HepG2 (cell line): ENCODE measurements around the gene ACCSL. TPM values are rescaled to one million over a fixed set of nuclear protein-coding genes. Genes with fewer than 3 reads are reported as not detected.

Experiments used
- ATAC-seq: fragments of 200-7000 bp; cut with Tn5 transposase; 3 replicates; pipeline ENCODE4 v1.9.1; 2020; ENCODE audit warnings: mild to moderate bottlenecking, moderate library complexity
- BruUV-seq: library from RNA; stranded (reverse); fragments of 400-500 nt; replicated peaks from 2 replicates; lab custom pipeline; 2021; lab: Mats Ljungman, UMichigan
- CTCF ChIA-PET: fragments of 300-600 bp; formaldehyde crosslinking; extraction: SDS; loops from one replicate; lab custom pipeline; 2021; ENCODE audit warnings: low total read pairs, inconsistent platforms, low intra/inter-chr PET ratio; lab: Yijun Ruan, JAX
- POLR2A ChIA-PET: fragments of 350-600 bp; sonication (Branson Sonifier 250); formaldehyde crosslinking; loops from one replicate; lab custom pipeline; 2020; ENCODE audit warnings: antibody characterized with exemption, inconsistent platforms; lab: Yijun Ruan, JAX
- DNase-seq: peaks from one replicate; pipeline ENCODE4 v3.0.0-alpha.2; 2015; ENCODE audit warnings: low spot score
- FAIRE-seq: peaks from 3 replicates; lab custom pipeline; 2011; peaks lifted over from hg19 to GRCh38; lab: Jason Lieb, UNC
- H2AFZ ChIP-seq: one replicate; pipeline ENCODE4 v1.6.1; 2011; ENCODE audit warnings: low read length, inconsistent platforms
- H3K27ac ChIP-seq: fragments of 300-600 bp; 3 replicates; pipeline ENCODE4 v1.8.0; 2011; ENCODE audit warnings: mixed run types, mild to moderate bottlenecking, mixed read lengths, low read length, inconsistent platforms; ENCODE audit not compliant: insufficient read depth; ENCODE audit errors: extremely low read length
- H3K27me3 ChIP-seq, 2 experiments: fragments of 200-600 bp in 1 of 2; 2 replicates in 1 of 2; 3 replicates in 1 of 2; pipeline versions ENCODE4 v1.6.0 to v1.8.0; 2011; ENCODE audit warnings: low read length in 2 of 2, mild to moderate bottlenecking in 2 of 2, moderate library complexity in 2 of 2, inconsistent platforms in 1 of 2; ENCODE audit not compliant: insufficient read depth in 2 of 2, control insufficient read depth in 1 of 2
- H3K36me3 ChIP-seq, 2 experiments: fragments of 200-600 bp in 1 of 2; replicated peaks in 1 of 2; 2 replicates in 1 of 2; 3 replicates in 1 of 2; pipeline versions ENCODE4 v1.5.1 to v1.8.0; 2011; ENCODE audit warnings: low read length in 2 of 2, inconsistent platforms in 1 of 2; ENCODE audit not compliant: insufficient read depth in 2 of 2, control insufficient read depth in 1 of 2
- H3K4me1 ChIP-seq: 2 replicates; pipeline ENCODE4 v1.5.1; 2012; ENCODE audit warnings: low read length, inconsistent platforms; ENCODE audit not compliant: insufficient read depth
- H3K4me2 ChIP-seq: 2 replicates; pipeline ENCODE4 v1.6.0; 2011; ENCODE audit warnings: low read depth, low read length, inconsistent platforms
- H3K4me3 ChIP-seq, 3 experiments: fragments of 200-600 bp in 1 of 3; sonication (generic), shearing (Covaris generic) in 1 of 3; replicated peaks in 1 of 3; 2 replicates each; pipeline ENCODE4 v1.5.1; 2011 to 2016; ENCODE audit warnings: low read length in 3 of 3, inconsistent platforms in 2 of 3, low read depth in 2 of 3, mild to moderate bottlenecking in 2 of 3, control low read depth in 1 of 3, mixed read lengths in 1 of 3; ENCODE audit not compliant: insufficient read depth in 1 of 3
- H3K79me2 ChIP-seq: one replicate; pipeline ENCODE4 v1.6.1; 2011; ENCODE audit warnings: low read length, inconsistent platforms; ENCODE audit not compliant: insufficient read depth
- H3K9ac ChIP-seq: 2 replicates; pipeline ENCODE4 v1.6.0; 2011; ENCODE audit warnings: mild to moderate bottlenecking, low read depth, low read length, inconsistent platforms; ENCODE audit not compliant: insufficient read depth
- H3K9me3 ChIP-seq: 2 replicates; pipeline ENCODE4 v1.5.1; 2012; ENCODE audit warnings: mild to moderate bottlenecking, low read length
- H4K20me1 ChIP-seq: 2 replicates; pipeline ENCODE4 v1.6.0; 2011; ENCODE audit warnings: inconsistent platforms, mild to moderate bottlenecking, low read length, moderate library complexity; ENCODE audit not compliant: insufficient read depth
- CREM ChIP-seq, 2 experiments: sonication (generic) in 1 of 2; formaldehyde crosslinking in 1 of 2; IDR thresholded peaks; 2 replicates each; pipeline versions ENCODE4 v1.4.0 to v1.6.1; 2016 to 2020; ENCODE audit warnings: antibody characterized with exemption in 1 of 2, mild to moderate bottlenecking in 1 of 2, missing genetic modification reagents in 1 of 2
- NCOA1 ChIP-seq: sonication (generic); formaldehyde crosslinking; IDR thresholded peaks from 2 replicates; pipeline ENCODE4 v1.9.0; 2021; ENCODE audit warnings: missing genetic modification reagents
- POLR2AphosphoS5 ChIP-seq: IDR thresholded peaks from 2 replicates; pipeline ENCODE4 v1.6.1; 2012; ENCODE audit warnings: low read depth, low read length
- RFX3 ChIP-seq: IDR thresholded peaks from 2 replicates; pipeline ENCODE4 v1.6.1; 2016; ENCODE audit warnings: missing biosample characterization, missing genetic modification reagents
- SIN3A ChIP-seq: IDR thresholded peaks from 2 replicates; pipeline ENCODE4 v1.6.1; 2011; ENCODE audit warnings: low read depth, mild to moderate bottlenecking, control low read depth, low read length, borderline replicate concordance
- YY1 ChIP-seq: IDR thresholded peaks from 2 replicates; pipeline ENCODE4 v1.6.1; 2011; ENCODE audit warnings: low read length, low read depth, moderate library complexity, mild to moderate bottlenecking; ENCODE audit not compliant: insufficient read depth, insufficient replicate concordance
- ZMYM3 ChIP-seq: sonication (generic); formaldehyde crosslinking; IDR thresholded peaks from 2 replicates; pipeline ENCODE4 v1.5.1; 2020; ENCODE audit warnings: mild to moderate bottlenecking, missing genetic modification reagents
- ZMYM4 ChIP-seq: sonication (generic); formaldehyde crosslinking; IDR thresholded peaks from 2 replicates; pipeline ENCODE4 v1.8.1; 2023; ENCODE audit warnings: mild to moderate bottlenecking, missing genetic modification reagents
- ZNF296 ChIP-seq: sonication (generic); formaldehyde crosslinking; conservative IDR thresholded peaks from 2 replicates; pipeline ENCODE4 v1.5.0; 2020; ENCODE audit warnings: mild to moderate bottlenecking, missing genetic modification reagents
- ZNF44 ChIP-seq: sonication (generic); formaldehyde crosslinking; IDR thresholded peaks from 2 replicates; pipeline ENCODE4 v1.5.1; 2020; ENCODE audit warnings: mild to moderate bottlenecking, missing genetic modification reagents
- ZNF557 ChIP-seq: sonication (generic); formaldehyde crosslinking; IDR thresholded peaks from 2 replicates; pipeline ENCODE4 v1.4.0; 2020; ENCODE audit warnings: missing genetic modification reagents
- in situ Hi-C: cut with HindIII; loops from 2 replicates; pipeline ENCODE4 v1.10.0; 2017; ENCODE audit warnings: low pct_unique_long_range_greater_than_20kb; ENCODE audit not compliant: extremely low pct_ligation_motif_present
- intact Hi-C: fragments of 100-400 bp; cut with micrococcal nuclease; formaldehyde crosslinking; loops from one replicate; pipeline ENCODE4 v1.10.0; 2022; ENCODE audit not compliant: unreplicated experiment
- polyA plus RNA-seq, 8 experiments: library from polyadenylated mRNA; depleted of rRNA in 3 of 8; stranded (reverse) in 7 of 8; unstranded in 1 of 8; fragments of >200 nt; fragmentation: Illumina TruSeq in 4 of 8; extraction: Trizol in 4 of 8; gene quantifications; 2 replicates each; pipeline versions ENCODE4 v1.2.1 to v1.2.3, GENCODE V29; 2011 to 2016; ENCODE audit warnings: low read depth in 4 of 8, missing spikeins in 1 of 8, mixed read lengths in 1 of 8; ENCODE audit not compliant: insufficient read depth in 1 of 8
- total RNA-seq, 5 experiments: library from RNA; depleted of rRNA; stranded (reverse); fragments of >200 nt; fragmentation: Illumina TruSeq; extraction: Trizol; gene quantifications; 2 replicates each; pipeline ENCODE4 v1.2.3, GENCODE V29; 2016; ENCODE audit warnings: low read depth in 1 of 5
- TF ChIP-seq, protein P1 (sequence below): IDR thresholded peaks from 2 replicates; pipeline ENCODE4 v1.6.1; 2016; ENCODE audit warnings: low read depth
- TF ChIP-seq, protein P2 (sequence below): IDR thresholded peaks from 2 replicates; pipeline ENCODE4 v1.6.1; 2012; ENCODE audit warnings: low read length, improper control_type of control experiment
- TF ChIP-seq, protein P3 (sequence below): sonication (generic); formaldehyde crosslinking; IDR thresholded peaks from 2 replicates; pipeline ENCODE4 v1.4.0; 2020; ENCODE audit warnings: missing genetic modification reagents, borderline replicate concordance

The ACCSL gene
- total and polyA plus RNA-seq, 2 of the 13 experiments (the other 11 are each of a cell fraction or from before 2014, with no cell fraction given), result not detected

DNA sequence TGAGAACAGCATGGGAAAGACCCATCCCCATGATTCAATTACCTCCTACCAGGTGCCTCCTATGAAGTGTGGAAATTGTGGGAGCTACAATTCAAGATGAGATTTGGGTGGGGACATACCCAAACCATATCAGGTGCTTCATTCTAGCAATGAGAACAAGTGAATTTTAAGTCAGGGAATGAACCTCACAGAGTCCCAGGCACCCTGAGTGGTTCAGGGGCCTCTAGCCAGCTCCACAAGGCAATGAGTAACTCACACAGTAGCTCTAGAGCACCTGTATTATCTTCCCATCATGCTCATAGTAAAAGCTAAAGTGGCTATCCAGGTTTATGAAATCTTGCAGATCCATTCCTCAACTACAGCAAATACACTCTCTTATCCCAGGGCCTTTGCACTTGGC lies 13.1 kb upstream of the ACCSL start:
- Histone ChIP-seq H3K27me3 (peaks cover 4 to 9% of the 10 kb centered on the region in 2 experiments; a peak in 2 of 5 replicates), H3K27ac (no peak overlapping the region), H3K9me3 (no peaks in the 10 kb centered on the region), H3K36me3 (no peaks in the 10 kb centered on the region), H3K4me1 (no peaks in the 10 kb centered on the region), H3K9ac (no peak overlapping the region), H4K20me1 (no peaks in the 10 kb centered on the region), H2AFZ (no peak overlapping the region), H3K79me2 (no peaks in the 10 kb centered on the region), H3K4me3 (no peak overlapping the region), H3K4me2 (no peak overlapping the region)
- no peak for ATAC-seq
- intact Hi-C loops (loop anchor here (5.0 kb wide), 1 partner anchor 92 kb away; the partner anchor contains the start of gene C11orf96), in situ Hi-C loops (no loop called here)
- POLR2A ChIA-PET, result no interaction called here
- no peak for TF ChIP-seq ZNF296 (CRISPR knock-in tag)
- TF ChIP-seq ZMYM4 (CRISPR knock-in tag), result no peak
- TF ChIP-seq RFX3 (CRISPR knock-in tag), result no peak
- TF ChIP-seq ZNF44 (CRISPR knock-in tag), result no peak
- no peak for TF ChIP-seq YY1
- no peak for TF ChIP-seq NCOA1 (CRISPR knock-in tag)
- no peak for TF ChIP-seq ZNF557 (CRISPR knock-in tag)
- TF ChIP-seq POLR2AphosphoS5, result no peak
- no peak for TF ChIP-seq ZMYM3 (CRISPR knock-in tag)
- TF ChIP-seq, protein P1, sequence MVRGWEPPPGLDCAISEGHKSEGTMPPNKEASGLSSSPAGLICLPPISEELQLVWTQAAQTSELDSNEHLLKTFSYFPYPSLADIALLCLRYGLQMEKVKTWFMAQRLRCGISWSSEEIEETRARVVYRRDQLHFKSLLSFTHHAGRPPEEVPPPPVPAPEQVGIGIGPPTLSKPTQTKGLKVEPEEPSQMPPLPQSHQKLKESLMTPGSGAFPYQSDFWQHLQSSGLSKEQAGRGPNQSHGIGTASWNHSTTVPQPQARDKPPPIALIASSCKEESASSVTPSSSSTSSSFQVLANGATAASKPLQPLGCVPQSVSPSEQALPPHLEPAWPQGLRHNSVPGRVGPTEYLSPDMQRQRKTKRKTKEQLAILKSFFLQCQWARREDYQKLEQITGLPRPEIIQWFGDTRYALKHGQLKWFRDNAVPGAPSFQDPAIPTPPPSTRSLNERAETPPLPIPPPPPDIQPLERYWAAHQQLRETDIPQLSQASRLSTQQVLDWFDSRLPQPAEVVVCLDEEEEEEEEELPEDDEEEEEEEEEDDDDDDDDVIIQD, result no peak
- TF ChIP-seq, protein P2, sequence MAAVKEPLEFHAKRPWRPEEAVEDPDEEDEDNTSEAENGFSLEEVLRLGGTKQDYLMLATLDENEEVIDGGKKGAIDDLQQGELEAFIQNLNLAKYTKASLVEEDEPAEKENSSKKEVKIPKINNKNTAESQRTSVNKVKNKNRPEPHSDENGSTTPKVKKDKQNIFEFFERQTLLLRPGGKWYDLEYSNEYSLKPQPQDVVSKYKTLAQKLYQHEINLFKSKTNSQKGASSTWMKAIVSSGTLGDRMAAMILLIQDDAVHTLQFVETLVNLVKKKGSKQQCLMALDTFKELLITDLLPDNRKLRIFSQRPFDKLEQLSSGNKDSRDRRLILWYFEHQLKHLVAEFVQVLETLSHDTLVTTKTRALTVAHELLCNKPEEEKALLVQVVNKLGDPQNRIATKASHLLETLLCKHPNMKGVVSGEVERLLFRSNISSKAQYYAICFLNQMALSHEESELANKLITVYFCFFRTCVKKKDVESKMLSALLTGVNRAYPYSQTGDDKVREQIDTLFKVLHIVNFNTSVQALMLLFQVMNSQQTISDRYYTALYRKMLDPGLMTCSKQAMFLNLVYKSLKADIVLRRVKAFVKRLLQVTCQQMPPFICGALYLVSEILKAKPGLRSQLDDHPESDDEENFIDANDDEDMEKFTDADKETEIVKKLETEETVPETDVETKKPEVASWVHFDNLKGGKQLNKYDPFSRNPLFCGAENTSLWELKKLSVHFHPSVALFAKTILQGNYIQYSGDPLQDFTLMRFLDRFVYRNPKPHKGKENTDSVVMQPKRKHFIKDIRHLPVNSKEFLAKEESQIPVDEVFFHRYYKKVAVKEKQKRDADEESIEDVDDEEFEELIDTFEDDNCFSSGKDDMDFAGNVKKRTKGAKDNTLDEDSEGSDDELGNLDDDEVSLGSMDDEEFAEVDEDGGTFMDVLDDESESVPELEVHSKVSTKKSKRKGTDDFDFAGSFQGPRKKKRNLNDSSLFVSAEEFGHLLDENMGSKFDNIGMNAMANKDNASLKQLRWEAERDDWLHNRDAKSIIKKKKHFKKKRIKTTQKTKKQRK, result no peak
- TF ChIP-seq SIN3A, result no peak
- TF ChIP-seq, protein P3, sequence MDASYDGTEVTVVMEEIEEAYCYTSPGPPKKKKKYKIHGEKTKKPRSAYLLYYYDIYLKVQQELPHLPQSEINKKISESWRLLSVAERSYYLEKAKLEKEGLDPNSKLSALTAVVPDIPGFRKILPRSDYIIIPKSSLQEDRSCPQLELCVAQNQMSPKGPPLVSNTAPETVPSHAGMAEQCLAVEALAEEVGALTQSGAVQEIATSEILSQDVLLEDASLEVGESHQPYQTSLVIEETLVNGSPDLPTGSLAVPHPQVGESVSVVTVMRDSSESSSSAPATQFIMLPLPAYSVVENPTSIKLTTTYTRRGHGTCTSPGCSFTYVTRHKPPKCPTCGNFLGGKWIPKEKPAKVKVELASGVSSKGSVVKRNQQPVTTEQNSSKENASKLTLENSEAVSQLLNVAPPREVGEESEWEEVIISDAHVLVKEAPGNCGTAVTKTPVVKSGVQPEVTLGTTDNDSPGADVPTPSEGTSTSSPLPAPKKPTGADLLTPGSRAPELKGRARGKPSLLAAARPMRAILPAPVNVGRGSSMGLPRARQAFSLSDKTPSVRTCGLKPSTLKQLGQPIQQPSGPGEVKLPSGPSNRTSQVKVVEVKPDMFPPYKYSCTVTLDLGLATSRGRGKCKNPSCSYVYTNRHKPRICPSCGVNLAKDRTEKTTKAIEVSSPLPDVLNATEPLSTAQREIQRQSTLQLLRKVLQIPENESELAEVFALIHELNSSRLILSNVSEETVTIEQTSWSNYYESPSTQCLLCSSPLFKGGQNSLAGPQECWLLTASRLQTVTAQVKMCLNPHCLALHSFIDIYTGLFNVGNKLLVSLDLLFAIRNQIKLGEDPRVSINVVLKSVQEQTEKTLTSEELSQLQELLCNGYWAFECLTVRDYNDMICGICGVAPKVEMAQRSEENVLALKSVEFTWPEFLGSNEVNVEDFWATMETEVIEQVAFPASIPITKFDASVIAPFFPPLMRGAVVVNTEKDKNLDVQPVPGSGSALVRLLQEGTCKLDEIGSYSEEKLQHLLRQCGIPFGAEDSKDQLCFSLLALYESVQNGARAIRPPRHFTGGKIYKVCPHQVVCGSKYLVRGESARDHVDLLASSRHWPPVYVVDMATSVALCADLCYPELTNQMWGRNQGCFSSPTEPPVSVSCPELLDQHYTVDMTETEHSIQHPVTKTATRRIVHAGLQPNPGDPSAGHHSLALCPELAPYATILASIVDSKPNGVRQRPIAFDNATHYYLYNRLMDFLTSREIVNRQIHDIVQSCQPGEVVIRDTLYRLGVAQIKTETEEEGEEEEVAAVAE (CRISPR knock-in tag), result no peak
- TF ChIP-seq CREM (IDR thresholded peaks at IDR 0.05), result no peak
- TF ChIP-seq CREM (CRISPR knock-in tag; IDR thresholded peaks at IDR 0.05), result no peak
- no peak for FAIRE-seq
- no peak for DNase-seq
- no TSS peak for BruUV-seq
- CTCF ChIA-PET, result no interaction called here
